TTC549 (cell line): ENCODE data around the gene EIF4E.
"Not testable (repeated sequence)": the region's sequence is repeated elsewhere in the genome, so short reads cannot be mapped to it uniquely, and the experiment has no call there.

ENCODE experiments used
- FAIRE-seq: peaks from 2 replicates; lab custom pipeline; 2012; peaks lifted over from hg19 to GRCh38; lab: Jason Lieb, UNC

The EIF4E gene

DNA sequence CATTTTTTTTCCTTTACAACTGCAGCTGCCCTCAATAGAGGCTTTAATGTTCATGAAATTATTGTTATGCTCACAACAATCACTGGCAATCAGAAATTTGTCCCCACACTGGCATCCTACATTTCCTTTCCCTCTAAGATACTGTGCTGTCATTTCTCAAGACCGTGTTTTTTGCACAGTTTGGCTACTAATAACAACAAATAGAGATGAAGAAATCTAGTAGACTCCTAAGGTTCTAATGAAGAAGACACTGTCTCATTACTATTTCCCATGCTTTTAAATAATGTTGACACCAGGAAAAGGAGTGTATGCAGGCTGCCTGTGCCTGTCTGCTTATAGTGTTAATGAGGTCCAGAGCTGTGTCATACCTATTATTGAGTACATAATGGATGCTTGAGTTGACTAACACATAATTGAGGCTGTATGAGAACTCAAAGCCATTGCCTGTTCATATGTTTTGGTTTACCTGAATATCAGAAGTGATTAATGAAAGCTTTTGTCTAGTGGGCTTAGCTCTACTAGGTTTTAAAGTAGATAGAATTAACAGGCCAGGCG is 1.5 kb upstream of the EIF4E start:
- FAIRE-seq, result no peak

DNA sequence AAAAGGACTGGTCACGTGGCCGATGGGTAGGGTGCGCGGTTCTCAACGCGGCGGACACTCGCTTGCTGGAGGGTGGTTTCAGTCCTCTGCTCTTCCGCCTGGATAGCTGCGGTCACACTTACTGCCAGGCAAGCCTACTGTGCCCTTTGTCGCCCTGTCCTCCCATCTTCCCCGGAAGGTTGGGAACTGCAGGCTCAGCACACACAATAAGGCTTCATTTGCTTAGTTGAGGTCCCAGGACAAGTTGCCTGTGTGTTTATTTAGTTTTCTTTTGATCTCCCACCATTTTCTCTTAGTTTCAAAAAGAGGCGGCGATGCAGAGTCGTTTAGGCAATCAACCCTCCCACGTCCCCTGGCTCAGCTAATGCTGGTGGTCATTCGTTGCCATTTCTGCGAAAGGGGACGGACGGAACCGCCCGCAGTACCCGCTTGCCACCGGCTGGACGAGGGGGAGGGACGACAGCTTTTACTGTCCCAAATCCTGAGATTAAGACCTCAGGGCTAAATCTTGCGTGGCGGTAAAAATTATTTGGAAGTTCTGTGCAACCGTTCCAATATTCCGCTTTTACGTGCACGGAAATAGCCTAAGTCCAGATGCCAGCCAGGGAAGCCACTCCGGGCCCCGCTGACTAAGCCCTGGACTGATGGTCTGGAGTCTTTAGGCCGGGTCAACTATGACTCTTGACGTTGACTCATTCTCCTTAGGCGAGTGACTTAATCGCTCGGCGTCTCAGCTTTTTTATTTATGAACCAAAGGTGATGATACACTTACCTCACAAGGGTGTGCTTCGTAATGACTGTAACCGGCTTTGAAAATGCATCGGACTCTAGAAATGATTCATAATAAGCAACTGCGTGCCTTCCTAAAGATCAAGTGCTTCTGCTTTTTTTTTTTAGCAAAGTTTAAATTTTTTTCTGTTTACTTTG is 671 bp upstream of the EIF4E start:
- FAIRE-seq, result no peak

DNA sequence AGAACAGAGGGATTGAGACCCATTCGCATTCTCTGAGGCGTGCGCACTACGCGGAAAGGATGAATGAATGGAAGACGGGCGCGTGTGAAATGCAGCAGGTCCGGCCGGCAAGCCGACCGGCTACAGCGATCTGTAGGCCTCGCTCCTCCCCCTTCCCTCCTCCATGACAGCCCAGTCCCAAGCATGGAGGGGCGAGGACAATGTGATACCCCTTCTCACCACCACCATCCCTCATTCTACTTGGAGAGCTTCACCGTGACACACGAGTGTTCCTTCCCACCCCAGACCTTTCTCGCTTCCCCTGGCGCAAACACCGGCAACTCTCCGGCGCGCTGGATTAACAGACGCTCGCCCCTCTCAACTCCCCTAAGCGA is 815 bp downstream of the EIF4E start:
- no peak for FAIRE-seq

DNA sequence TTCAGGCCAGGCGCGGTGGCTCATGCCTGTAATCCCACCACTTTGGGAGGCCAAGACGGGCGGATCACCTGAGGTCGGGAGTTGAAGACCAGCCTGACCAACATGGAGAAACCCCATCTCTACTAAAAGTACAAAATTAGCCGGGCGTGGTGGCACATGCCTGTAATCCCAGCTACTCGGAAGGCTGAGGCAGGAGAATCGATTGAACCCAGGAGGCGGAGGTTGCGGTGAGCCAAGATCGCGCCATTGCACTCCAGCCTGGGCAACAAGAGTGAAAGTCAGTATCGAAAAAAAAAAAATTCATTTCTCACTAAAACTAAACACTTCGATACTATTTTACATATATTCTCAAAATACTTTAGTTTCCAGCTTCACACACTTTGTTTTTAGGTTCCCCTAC is 2.7 kb downstream of the EIF4E start:
- not testable (repeated sequence) for FAIRE-seq

DNA sequence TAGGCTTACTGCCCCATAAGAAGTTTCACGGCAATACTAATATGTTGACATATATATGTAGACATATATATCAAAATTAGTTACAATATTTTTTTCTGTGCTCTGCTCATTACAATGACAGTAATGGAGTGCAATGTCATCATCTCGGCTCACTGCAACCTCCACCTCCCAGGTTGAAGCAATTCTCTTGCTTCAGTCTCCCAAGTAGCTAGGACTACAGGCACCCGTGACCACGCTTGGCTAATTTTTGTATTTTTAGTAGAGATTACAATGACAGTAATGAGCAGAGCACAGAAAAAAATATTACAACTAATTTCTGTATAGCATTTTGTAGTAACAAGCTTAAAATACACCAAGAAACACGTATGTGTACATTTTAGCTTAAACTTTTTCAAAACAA is 7.6 kb downstream of the EIF4E start:
- no peak for FAIRE-seq

DNA sequence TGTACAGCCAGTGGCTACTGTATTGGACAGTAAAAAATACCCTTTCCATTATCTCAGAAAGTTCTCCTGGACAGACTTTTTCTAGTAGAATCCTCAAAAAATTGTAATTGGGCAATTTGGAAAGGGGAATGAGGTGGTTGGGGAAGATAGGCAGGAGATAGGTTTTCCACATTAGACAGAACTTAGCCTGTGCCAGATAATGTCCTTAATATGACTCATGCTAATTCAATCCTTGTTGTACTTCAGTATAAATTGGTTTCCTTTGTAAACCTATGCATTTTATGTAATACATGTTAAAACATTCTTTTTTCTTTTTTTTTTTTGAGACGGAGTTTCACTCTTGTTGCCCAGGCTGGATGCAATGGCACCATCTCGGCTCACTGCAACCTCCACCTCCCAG is 8.9 kb downstream of the EIF4E start:
- FAIRE-seq, result no peak

DNA sequence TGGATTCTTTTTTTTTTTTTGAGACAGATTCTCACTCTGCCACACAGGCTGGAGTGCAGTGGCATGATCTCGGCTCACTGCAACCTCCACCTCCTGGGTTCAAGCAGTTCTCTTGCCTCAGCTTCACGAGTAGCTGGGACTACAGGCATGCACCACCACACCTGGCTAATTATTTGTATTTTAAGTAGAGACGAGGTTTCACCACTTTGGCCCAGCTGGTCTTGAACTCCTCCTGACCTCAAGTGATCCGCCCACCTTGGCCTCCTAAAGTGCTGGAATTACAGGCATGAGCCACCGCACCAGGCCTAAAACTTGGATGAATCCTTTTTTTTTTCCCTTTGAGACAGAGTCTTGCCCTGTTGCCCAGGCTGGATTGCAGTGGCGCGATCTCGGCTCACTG is 18.2 kb downstream of the EIF4E start:
- FAIRE-seq, result not testable (repeated sequence)

DNA sequence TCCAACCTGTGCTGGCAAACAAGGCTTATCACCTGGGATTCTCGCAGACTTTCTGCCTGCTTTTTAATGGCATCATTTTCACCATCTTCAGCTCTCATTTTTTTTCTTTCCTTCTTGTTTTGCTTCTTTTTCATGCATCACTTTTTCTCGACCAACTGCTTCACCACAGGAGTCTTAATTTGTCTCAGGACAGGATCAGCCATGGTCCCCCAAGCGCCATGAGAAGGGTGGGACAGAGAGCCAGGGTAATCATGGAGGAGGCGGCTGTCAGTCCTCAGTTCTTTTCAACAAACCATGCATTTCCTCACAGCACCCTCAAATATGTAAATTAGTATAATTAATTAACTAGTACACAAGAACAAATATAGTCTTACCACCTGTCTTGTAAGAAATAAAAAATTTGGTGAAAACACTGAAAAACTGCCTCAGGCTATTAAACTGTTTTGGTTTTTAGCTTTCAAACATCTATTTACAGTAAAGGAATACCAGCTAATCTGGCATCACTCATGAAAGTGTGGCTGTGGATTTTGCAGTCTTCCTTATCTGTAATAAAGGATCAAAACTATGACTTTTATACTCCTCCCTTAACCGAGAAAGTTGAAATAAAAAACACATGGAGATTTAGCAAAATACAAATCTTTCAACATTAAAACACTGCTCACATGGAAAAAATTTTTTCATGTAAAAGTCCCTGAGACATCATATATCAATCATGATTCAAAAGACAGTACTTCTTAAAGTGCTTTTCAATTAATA is 19.1 kb downstream of the EIF4E start:
- no peak for FAIRE-seq

DNA sequence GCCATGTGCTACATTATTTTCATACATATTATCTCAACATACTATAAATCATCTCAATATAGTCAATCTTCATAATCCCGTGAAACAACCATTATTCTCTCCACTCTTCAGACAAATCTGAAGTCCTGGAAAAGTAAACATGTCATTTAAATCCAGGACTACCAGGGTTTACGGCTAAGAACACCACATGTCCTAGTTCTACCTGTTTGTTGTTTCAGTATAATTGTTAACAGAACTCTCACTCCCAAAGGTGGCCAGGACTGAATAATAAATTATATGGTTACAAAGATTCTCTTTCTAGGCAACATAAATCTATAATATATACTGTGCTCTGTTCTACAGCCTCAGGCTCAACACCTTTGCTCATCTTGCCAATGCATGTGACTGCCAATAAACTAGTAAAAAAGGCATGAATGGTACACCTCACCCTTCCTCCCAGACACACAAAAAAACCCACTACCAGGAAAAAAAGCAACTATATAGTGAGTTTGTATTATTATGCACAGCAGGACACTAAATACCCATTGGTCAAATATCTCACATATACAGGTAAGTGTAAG is 20.1 kb downstream of the EIF4E start:
- no peak for FAIRE-seq

DNA sequence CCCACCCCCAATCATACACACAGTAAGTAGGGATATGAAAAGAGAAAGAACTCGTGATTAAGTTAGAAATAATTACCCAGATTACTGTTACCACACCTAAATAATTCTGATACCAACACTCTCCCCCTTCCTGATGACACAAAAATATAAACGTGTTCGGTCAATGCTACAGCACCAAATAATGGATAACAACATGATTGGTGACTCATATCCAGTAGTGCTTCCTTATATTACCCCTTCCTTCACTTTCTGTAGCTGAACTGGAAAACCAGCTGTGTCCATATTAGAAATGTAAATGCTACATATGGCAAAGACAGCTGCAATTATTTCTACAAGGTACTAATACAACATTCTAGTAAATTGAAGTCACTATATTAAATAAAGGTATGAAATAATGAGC is 20.8 kb downstream of the EIF4E start:
- FAIRE-seq, result no peak

DNA sequence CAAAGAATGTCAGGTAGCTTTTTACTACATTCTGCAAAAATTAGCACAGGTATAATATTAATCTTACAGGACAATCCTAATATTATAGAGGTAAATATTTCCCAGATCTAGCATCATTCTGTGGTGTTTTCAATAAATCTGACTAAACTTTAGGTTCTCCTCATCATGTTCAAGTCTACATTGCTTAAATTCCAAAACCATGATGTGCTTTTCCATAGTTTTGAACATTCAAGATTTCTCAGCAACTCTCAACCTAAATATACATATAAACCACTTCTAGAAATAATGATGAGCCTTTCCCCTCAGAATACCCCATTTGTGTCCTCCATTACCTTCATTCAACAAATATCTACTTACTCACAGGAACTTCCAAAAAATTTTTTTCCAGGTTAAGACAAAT is 23.1 kb downstream of the EIF4E start:
- no peak for FAIRE-seq

DNA sequence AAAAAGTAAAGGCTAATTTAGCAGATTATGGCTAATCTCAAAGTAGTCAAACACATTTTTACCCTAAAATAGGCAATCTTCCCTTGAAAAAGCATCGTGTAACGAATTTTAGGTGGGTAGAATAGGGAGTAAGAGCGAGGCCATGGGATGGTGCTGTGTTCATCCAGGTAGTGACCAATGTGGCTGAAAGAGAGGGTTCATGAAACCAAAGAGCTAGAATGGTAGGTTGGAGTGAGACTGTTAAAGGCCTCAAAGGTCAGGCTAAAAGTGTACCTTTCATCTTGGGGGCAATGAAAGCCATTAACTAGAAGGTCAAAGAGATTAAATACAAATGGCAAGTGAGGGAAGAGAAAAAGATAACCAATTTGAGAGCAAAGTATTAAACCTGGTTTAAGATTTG is 23.6 kb downstream of the EIF4E start:
- FAIRE-seq, result no peak

DNA sequence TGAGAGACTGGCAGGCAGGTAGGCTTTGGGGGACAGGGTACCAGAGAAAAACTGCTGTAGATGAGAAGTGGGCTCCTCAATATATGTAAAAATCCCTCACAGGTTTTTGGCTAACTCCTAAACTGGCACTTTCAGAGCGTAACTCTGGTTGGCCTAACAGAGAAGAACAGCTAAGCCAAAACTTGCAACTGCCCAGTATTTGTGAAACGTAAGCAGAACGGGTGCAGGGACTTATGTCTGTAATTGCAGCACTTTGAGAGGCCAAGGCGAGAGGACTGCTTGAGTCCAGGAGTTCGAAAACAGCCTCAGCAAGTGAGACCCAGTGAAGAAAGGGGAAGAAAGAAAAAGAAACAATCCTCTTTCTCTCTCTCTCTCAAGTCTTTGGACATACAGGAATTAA is 25.0 kb downstream of the EIF4E start:
- no peak for FAIRE-seq

DNA sequence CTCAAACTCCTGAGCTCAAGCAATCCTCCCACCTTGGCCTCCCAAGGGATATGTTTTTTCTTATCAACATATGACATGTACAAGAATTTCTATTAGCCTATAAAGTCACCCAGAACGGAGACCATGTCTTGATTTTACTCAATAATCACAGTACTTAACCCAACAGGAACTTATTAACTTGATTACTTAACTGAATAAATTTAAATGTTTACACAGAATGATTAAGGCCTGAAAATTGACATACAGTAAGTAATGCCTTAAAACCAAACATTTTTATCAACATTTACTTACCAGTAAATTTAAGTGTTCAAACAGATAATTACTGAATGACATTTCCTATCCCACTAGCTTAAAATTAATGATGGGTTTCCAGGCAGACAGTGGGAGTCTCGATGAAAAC is 25.4 kb downstream of the EIF4E start:
- FAIRE-seq, result no peak

DNA sequence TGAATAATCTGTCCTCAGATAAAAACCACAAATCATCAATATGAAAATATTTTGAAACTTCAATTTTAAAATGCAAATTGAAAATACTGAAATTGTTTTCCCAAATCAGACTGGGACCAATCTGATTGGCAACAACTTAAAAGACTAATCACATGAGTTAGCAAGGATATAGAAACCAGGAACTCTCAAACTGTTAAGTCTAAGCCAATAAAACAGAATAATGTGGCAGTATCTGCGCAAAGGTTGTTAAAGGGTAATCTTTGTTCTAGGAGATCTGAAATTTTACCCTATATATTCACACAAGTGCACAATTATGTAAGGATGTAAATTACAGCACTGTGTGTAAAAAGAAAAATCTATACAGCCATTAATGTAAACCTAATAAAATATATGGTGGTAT is 29.7 kb downstream of the EIF4E start:
- FAIRE-seq, result no peak

DNA sequence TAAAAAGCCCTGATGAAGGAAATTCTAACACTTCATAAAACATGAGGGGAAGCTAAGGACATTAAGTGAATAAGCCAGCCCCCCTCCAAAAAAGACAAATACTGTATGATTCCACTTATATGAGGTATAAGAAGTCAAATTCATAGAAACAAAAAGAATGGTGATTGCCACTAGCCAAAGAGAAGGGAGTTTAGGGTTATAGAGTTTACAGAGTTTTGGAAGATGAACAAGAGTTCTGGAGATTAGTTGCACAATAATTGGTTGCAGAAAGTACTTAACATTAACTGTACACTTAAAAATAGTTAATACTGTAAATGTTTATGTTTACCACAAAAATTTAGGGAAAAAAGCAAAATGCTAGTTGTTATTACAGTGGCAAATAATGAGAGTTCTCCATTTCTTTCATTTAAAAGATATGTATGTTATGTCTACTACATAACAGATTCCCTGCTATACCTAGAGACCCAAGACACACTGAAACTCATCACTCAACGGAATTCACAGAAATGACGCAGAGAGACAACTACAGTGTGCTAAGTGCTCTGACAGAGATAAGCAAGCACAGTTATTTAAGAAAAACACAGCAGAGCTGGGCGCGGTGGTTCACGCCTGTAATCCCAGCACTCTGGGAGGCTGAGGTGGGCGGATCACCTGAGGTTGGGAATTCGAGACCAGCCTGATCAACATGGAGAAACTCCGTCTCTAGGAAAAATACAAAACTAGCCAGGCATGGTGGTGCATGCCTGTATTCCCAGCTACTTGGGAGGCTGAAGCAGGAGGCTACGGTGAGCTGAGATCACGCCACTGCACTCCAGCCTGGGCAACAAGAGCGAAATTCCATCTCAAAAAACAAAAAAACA is 37.2 kb downstream of the EIF4E start:
- no peak for FAIRE-seq

DNA sequence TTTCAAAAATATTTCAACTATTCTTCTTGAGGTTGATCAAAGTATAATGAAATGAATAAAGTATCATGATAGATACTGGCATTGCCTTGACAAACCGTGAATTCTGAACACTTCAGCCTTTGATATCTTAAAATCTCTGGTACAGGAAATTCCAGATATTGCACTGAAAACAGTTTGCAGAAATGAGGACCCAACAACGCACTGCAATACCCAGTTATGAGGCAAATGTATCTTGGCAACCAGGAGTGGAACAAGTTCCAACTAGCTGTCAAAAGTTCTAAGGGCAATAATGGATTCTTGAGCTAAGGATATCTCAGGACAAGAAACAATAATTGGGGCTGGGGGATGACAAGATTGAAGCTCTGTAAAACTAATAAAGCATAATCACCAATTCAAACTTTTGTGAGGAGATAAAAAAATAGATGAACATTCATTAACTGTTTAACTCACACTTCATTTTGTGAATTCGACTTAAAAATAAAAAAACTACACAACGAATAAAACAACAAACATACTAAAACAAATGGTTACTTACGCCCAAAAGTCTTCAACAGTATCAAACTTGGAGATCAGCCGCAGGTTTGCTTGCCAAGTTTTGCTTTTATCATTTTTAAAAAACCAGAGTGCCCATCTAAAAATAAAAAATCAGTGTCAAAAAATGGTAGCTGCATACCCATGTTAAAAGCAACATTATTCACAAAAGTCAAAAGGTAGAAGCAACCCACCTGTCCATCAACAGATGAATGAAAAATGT is 38.1 kb downstream of the EIF4E start:
- no peak for FAIRE-seq

DNA sequence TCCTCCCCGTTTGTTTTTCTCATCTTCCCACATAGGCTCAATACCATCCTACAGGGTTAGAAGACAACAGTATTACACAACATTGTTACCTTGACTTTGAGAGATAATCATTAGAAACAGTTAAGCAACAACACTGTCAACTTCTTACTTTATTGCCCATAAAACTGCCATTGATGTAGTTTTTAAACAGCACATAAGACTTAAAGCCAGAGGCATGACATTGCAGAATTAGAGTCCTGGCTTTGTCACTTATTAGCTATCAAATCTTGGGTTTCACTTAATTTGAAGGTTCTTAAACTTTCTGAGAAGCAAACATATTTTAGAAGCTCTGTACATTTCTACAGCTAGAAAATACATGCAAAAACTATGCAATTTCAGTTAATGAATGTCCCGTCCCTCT is 41.8 kb downstream of the EIF4E start:
- no peak for FAIRE-seq

DNA sequence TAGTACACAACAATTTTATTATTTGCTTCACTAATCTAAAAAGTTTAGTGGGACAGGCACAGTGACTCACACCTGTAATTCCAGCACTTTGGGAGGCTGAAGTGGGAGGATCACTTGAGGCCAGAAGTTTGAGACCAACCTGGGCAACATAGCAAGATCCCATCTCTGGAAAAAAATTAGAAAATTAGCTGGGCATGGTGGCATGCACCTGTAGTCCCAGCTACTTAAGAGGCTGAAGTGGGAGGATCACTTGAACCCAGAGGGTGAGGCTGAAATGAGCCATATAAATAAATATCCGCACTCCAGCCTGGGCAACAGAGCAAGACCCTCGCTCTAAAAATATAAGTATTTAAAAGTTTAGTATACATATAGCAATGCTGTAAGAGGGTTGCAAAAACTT is 42.6 kb downstream of the EIF4E start:
- FAIRE-seq, result not testable (repeated sequence)

DNA sequence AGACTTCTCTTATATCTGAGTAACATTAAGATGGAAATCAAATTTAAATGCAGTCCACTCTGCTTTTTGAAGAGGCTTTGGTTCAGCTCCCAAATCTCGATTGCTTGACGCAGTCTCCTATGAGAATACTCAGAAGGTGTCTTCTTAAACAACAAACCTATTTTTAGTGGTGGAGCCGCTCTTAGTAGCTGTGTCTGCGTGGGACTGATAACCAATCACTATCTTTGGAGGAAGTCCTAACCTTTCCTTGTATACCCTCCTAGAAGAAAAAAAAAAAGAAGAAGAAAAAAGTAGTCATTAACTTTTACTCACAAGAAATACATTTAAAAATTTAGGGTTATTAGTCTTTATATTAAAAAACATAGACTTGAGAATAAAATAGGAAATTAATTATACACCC is 48.0 kb downstream of the EIF4E start:
- not testable (repeated sequence) for FAIRE-seq

DNA sequence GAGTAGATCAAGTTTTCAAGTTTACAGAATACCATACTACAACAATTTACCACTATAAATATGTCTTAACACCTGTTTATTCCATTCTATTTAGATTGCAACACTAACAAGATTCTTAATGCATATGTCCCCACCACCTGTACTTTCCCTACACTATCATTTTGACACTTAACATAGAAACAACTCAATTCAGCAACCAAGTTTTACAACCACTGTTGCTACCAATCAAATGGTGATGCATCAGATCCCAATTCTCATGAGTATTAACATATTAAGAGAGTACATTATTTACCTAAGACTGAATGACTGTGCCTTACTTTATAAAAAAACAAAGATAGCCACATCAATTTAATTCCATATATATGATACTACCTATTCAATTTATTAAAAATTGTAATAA is 49.4 kb downstream of the EIF4E start:
- no peak for FAIRE-seq
